Skeletal muscle satellite cell (primary cell): ENCODE data around the gene MAGI2.

Experiments
- H3K27me3 ChIP-seq: 2 replicates; pipeline ENCODE4 v1.7.0; 2013; ENCODE audit warnings: low read length; ENCODE audit not compliant: control insufficient read depth, insufficient read depth
- H3K36me3 ChIP-seq: 2 replicates; pipeline ENCODE4 v1.7.0; 2013; ENCODE audit warnings: mild to moderate bottlenecking, control low read depth, low read length; ENCODE audit not compliant: insufficient read depth
- H3K4me1 ChIP-seq: 2 replicates; pipeline ENCODE4 v1.7.0; 2013; ENCODE audit warnings: low read length; ENCODE audit not compliant: control insufficient read depth, insufficient read depth
- H3K4me2 ChIP-seq: 2 replicates; pipeline ENCODE4 v1.7.0; 2013; ENCODE audit warnings: mild to moderate bottlenecking, low read length
- H3K4me3 ChIP-seq: 2 replicates; pipeline ENCODE4 v1.7.0; 2013; ENCODE audit warnings: low read length
- H3K9ac ChIP-seq: 2 replicates; pipeline ENCODE4 v1.7.0; 2013; ENCODE audit warnings: mild to moderate bottlenecking, low read depth, low read length, moderate library complexity
- H3K9me3 ChIP-seq: replicated peaks from 2 replicates; pipeline ENCODE4 v1.7.0; 2013; ENCODE audit warnings: mild to moderate bottlenecking, control low read depth, low read length

MAGI2 gene

GRCh38 chr7:77989981-77990566, 1463.4 kb downstream of the MAGI2 start:
- Histone ChIP-seq H3K27me3 (no peaks in the 10 kb centered on the region), H3K4me1 (peaks cover 4% of the 10 kb centered on the region), H3K36me3 (no peaks in the 10 kb centered on the region), H3K9me3 (no peaks in the 10 kb centered on the region), H3K9ac (no peak overlapping the region), H3K4me2 (no peak overlapping the region), H3K4me3 (no peak overlapping the region)

DNA sequence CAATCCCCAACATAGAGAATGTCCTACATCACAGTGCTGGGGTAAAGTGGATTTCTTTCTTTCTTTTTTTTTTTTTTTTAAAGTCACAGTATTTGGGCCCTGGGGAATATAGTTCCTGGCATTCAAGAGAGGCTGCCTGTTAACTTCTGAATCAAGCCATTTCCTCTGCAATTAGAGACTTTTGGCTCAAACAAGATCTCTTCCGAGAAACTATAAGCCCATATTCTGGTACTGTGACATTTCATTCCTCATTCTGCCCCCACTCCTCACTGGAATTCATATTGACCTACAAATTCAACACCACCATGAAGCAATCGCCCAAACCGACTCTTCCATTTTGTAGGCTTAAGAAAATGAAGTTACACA, 1467.5 kb downstream of the MAGI2 start:
- H3K36me3 ChIP-seq = no peaks in the 10 kb centered on the region
- H3K9me3 ChIP-seq = no peaks in the 10 kb centered on the region
- no peak overlapping the region for H3K9ac ChIP-seq
- no peaks in the 10 kb centered on the region for H3K27me3 ChIP-seq
- H3K4me1 ChIP-seq = peaks cover 4% of the 10 kb centered on the region
- H3K4me3 ChIP-seq = no peak overlapping the region
- H3K4me2 ChIP-seq = no peak overlapping the region

DNA sequence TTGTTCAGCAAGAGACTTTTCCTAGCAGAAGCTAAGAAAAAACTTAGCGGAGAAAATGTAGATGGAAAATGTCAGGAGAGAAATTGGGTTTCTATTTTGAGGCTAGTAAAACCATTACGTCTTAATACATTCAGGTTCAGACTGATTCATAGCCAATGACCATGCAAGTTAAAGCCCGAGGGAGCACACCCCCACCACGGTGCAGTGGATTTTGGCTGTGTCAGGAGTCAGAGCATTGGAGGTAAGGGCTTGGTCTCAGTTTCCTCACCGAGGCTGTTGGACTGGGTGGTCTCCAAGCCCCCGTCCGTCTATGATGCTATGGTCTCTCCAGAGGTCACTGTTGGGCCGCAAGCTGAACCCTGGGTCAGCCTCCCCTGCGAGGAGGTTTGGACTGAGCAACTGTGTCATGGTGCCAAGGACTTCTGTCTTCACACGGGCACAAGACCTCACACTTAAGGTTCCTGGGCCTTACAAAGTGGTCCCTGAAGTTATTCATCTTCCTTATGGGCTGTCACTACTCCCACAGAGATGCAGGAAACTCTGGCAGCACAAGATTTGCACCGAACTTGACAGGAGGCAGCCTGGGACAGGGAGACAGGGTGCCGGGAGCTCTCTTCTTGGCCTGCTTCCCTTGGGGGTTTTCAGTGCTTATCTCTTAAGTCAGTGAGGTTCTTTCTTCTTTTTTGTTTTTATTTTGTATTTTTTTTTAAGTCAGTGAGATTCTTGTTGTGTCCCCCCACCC, 1468.1 kb downstream of the MAGI2 start:
- H3K27me3 ChIP-seq = no peaks in the 10 kb centered on the region
- H3K36me3 ChIP-seq = no peaks in the 10 kb centered on the region
- H3K4me2 ChIP-seq = no peak overlapping the region
- H3K9ac ChIP-seq = no peak overlapping the region
- H3K4me1 ChIP-seq = peaks cover 4% of the 10 kb centered on the region
- H3K4me3 ChIP-seq = no peak overlapping the region
- no peaks in the 10 kb centered on the region for H3K9me3 ChIP-seq

- no peaks in the 10 kb centered on the region for H3K4me1 ChIP-seq
- H3K4me2 ChIP-seq = no peak overlapping the region
- no peak overlapping the region for H3K4me3 ChIP-seq
- no peaks in the 10 kb centered on the region for H3K9me3 ChIP-seq
- H3K27me3 ChIP-seq = no peaks in the 10 kb centered on the region
- H3K9ac ChIP-seq = no peak overlapping the region
- H3K36me3 ChIP-seq = no peaks in the 10 kb centered on the region
Observed at GRCh38 chr7:77983973-77984372, 1469.5 kb downstream of the MAGI2 start.

DNA sequence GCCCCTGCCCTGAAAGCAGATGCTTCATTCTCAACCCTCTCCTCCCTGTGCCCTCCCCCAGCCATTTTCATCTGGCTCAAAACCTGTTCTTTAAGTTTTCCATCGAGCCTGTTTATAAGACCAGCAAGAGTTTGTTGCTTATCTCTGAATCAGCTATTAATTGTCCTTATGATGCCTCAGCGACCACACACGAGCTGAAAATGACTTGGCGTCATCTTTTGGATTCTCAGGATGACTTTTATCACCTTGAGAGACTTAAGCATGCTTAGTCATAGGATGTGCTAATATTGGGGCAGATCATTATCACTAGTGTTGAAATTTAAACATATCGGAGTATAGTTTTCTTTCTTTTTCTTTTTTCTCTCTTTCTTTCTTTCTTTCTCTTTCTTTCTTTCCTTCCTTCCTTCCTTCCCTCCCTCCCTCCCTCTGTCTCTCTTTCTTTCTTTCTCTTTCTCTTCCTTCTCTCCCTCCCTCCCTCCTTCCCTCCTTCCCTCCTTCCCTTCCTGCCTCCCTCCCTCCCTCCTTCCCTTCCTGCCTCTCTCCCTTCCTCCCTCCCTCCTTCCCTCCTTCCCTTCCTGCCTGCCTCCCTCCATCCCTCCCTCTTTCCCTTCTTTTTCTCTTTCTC, 1470.4 kb downstream of the MAGI2 start:
- Histone ChIP-seq H3K27me3 (no peaks in the 10 kb centered on the region), H3K4me3 (no peak overlapping the region), H3K4me1 (no peaks in the 10 kb centered on the region), H3K9ac (no peak overlapping the region), H3K4me2 (no peak overlapping the region), H3K9me3 (no peaks in the 10 kb centered on the region), H3K36me3 (no peaks in the 10 kb centered on the region)

GRCh38 chr7:77980087-77980713, 1473.3 kb downstream of the MAGI2 start:
- Histone ChIP-seq H3K27me3 (no peaks in the 10 kb centered on the region), H3K4me3 (no peak overlapping the region), H3K4me1 (no peaks in the 10 kb centered on the region), H3K4me2 (no peak overlapping the region), H3K9ac (no peak overlapping the region), H3K9me3 (no peaks in the 10 kb centered on the region), H3K36me3 (no peaks in the 10 kb centered on the region)

DNA sequence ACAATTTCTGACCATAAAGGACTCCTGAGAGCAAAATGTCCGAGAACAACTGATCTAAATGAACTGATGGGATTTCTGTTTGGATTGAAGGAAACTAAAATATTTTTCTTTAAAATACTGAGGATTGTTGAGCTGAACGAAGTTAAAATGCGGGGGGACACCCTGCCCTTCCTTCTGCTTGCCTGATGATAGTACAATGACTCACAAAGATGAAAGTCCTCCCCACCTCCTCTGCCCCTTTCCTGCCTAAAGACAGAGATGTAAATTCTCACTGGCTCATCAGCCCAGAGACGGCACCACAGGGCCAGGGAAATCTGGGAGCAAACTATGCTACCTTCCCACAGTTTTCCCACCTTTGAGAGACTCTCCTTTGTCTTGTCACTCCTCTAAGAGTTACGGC, 1474.2 kb downstream of the MAGI2 start:
- Histone ChIP-seq H3K4me3 (no peak overlapping the region), H3K36me3 (no peaks in the 10 kb centered on the region), H3K9ac (no peak overlapping the region), H3K9me3 (no peaks in the 10 kb centered on the region), H3K4me1 (no peaks in the 10 kb centered on the region), H3K4me2 (no peak overlapping the region), H3K27me3 (no peaks in the 10 kb centered on the region)

DNA sequence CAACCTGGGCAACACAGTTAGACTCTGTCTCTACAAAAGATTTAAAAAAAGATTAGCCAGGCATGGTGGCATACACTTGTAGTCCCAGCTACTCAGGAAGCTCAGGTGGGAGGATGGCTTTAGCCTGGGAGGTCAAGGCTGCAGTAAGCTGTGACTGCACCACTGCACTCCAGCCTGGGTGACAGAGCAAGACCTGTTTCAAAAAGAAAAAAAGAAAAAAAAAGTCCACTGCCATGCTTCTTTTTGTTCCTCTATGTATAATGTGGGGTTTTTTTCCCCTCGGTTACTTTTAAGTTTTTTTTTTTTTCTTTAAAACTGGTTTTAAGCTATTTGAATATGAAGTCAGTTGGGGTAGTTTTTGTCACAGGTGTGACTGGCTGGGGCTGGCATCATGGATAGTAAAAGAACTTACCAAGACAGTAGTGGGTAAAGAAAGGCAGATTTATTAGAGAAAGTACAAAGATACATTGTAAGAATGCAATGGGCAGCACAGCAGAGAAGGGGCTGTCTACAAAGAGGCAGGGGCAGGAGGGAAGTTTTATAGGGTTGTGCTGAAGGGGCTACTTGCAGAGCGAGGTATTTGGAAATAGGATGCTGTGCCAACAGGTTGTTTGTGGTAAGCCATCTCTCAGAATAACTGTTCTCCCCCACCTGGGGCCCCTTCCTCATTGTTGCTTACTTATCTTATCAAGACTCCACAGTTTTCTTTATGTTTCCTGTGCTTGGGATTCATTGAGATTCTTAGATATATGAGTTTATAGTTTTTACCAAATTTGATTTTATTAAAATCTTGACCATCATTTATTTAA, 1477.6 kb downstream of the MAGI2 start:
- no peak overlapping the region for H3K4me2 ChIP-seq
- H3K9me3 ChIP-seq = no peaks in the 10 kb centered on the region
- H3K9ac ChIP-seq = no peak overlapping the region

GRCh38 chr7:77971726-77972125, 1481.7 kb downstream of the MAGI2 start:
- H3K9me3 ChIP-seq = no peaks in the 10 kb centered on the region
- H3K9ac ChIP-seq = no peak overlapping the region
- H3K4me2 ChIP-seq = no peak overlapping the region

More for the DNA sequence above, 1477.6 kb downstream of the MAGI2 start:
- Histone ChIP-seq H3K27me3 (no peaks in the 10 kb centered on the region), H3K36me3 (no peaks in the 10 kb centered on the region), H3K4me3 (no peak overlapping the region), H3K4me1 (no peaks in the 10 kb centered on the region)

DNA sequence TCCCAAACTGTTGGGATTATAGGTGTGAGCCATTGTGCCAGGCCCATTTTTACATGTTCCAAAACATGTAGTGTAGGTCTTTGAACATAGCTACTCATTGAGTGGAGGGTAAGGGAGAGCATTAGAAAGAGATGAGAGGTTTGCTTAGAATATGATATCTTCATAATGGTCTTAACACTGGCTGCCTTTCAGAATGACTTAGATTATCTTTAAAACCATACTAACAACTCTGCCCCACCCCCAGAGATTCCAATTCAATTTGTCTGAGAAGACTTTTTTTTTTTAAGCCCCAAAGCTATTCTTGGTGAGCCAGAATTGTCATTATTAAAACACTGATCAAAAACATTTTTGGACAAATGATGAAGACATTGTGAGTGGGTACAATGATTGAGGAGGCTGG, 1486.0 kb downstream of the MAGI2 start:
- H3K9ac ChIP-seq = no peak overlapping the region
- no peaks in the 10 kb centered on the region for H3K36me3 ChIP-seq
- H3K4me2 ChIP-seq = no peak overlapping the region
- H3K9me3 ChIP-seq = no peaks in the 10 kb centered on the region
- no peaks in the 10 kb centered on the region for H3K4me1 ChIP-seq
- H3K4me3 ChIP-seq = no peak overlapping the region
- H3K27me3 ChIP-seq = no peaks in the 10 kb centered on the region

More at GRCh38 chr7:77971726-77972125, 1481.7 kb downstream of the MAGI2 start:
- Histone ChIP-seq H3K27me3 (no peaks in the 10 kb centered on the region), H3K4me3 (no peak overlapping the region), H3K4me1 (no peaks in the 10 kb centered on the region), H3K36me3 (no peaks in the 10 kb centered on the region)
